MCF 10A (cell line): ENCODE data around the gene GXYLT2. TPM values are rescaled to one million over a fixed set of nuclear protein-coding genes. Genes with fewer than 3 reads are reported as not detected.

Experiments used
- BruUV-seq: library from RNA; stranded (reverse); fragments of 400-500 nt; replicated peaks from 2 replicates; lab custom pipeline; 2021; lab: Mats Ljungman, UMichigan
- CTCF ChIA-PET: fragments of 300-600 bp; sonication (Branson Sonifier 250); formaldehyde crosslinking; extraction: SDS; loops from one replicate; lab custom pipeline; 2021; ENCODE audit warnings: antibody characterized with exemption, inconsistent platforms; lab: Yijun Ruan, JAX
- POLR2A ChIA-PET: fragments of 300-600, 350-650 bp; sonication (Branson Sonifier 250); formaldehyde crosslinking; extraction: SDS; loops from one replicate; lab custom pipeline; 2020; ENCODE audit warnings: antibody characterized with exemption, inconsistent platforms; lab: Yijun Ruan, JAX
- DNase-seq: peaks from one replicate; pipeline ENCODE4 v3.0.0-alpha.2; 2018; ENCODE audit not compliant: unreplicated experiment
- H3K27ac Mint-ChIP-seq: one replicate; pipeline ENCODE4 v1.8.0; 2022; ENCODE audit warnings: mild to moderate bottlenecking, low read depth, mixed read lengths; ENCODE audit not compliant: unreplicated experiment
- H3K27me3 Mint-ChIP-seq: one replicate; pipeline ENCODE4 v1.8.0; 2022; ENCODE audit warnings: mixed read lengths; ENCODE audit not compliant: insufficient read depth, unreplicated experiment
- H3K36me3 Mint-ChIP-seq: one replicate; pipeline ENCODE4 v1.8.0; 2022; ENCODE audit warnings: mild to moderate bottlenecking, moderate library complexity, mixed read lengths; ENCODE audit not compliant: insufficient read depth, unreplicated experiment
- H3K4me1 Mint-ChIP-seq: one replicate; pipeline ENCODE4 v1.8.0; 2022; ENCODE audit warnings: mixed read lengths; ENCODE audit not compliant: insufficient read depth, unreplicated experiment
- H3K4me3 Mint-ChIP-seq: one replicate; pipeline ENCODE4 v1.8.0; 2022; ENCODE audit warnings: mild to moderate bottlenecking, moderate library complexity, mixed read lengths; ENCODE audit not compliant: unreplicated experiment
- H3K9me3 Mint-ChIP-seq: one replicate; pipeline ENCODE4 v1.8.0; 2022; ENCODE audit warnings: mixed read lengths; ENCODE audit not compliant: unreplicated experiment
- CTCF ChIP-seq: fragments of 200-600 bp; IDR thresholded peaks from one replicate; pipeline ENCODE4 v1.8.0; 2022; ENCODE audit warnings: antibody characterized with exemption, mild to moderate bottlenecking; ENCODE audit not compliant: unreplicated experiment
- intact Hi-C: fragments of 100-400 bp; cut with micrococcal nuclease; formaldehyde crosslinking; loops from 2 replicates; pipeline ENCODE4 v1.14.1; 2022
- total RNA-seq: library from RNA; stranded (reverse); gene quantifications from 2 replicates; pipeline ENCODE4 v1.2.3, GENCODE V29; 2022

The GXYLT2 gene
- total RNA-seq, 1 experiment from 2014 or later, result 3.9 TPM

GRCh38 chr3:73007992-73008712, 120.3 kb downstream of the GXYLT2 start:
- Mint-ChIP-seq H3K9me3 (no peaks in the 10 kb centered on the region), H3K27me3 (no peaks in the 10 kb centered on the region), H3K4me1 (peaks cover 32% of the 10 kb centered on the region), H3K36me3 (peaks cover 92% of the 10 kb centered on the region), H3K27ac (no peak overlapping the region), H3K4me3 (no peak overlapping the region)
- ChIA-PET POLR2A (interaction anchor here (0.5 to 0.9 kb wide), 2 partner anchors 10 to 12 kb away, joined by 3 read pairs; no protein-coding TSS in a partner anchor), CTCF (interaction anchor here (0.6 to 2.2 kb wide), 2 partner anchors 157 to 410 kb away, joined by 3 to 7 read pairs; no protein-coding TSS in a partner anchor)
- DNase-seq, result no peak
- intact Hi-C loops, result no loop called here
- BruUV-seq, result no TSS peak
- TF ChIP-seq CTCF, result no peak

GRCh38 chr3:73009008-73009407, 121.2 kb downstream of the GXYLT2 start:
- POLR2A ChIA-PET, result no interaction called here
- DNase-seq, result no peak
- Mint-ChIP-seq H3K4me1 (peaks cover 30% of the 10 kb centered on the region), H3K27me3 (no peaks in the 10 kb centered on the region), H3K4me3 (no peak overlapping the region), H3K27ac (no peak overlapping the region), H3K36me3 (peaks cover 83% of the 10 kb centered on the region), H3K9me3 (no peaks in the 10 kb centered on the region)
- no peak for TF ChIP-seq CTCF
- CTCF ChIA-PET, result interaction anchor here (1.0 to 2.2 kb wide), 2 partner anchors 10 to 158 kb away, joined by 3 to 7 read pairs; no protein-coding TSS in a partner anchor
- BruUV-seq, result no TSS peak
- intact Hi-C loops, result no loop called here

GRCh38 chr3:73009750-73010149, 121.9 kb downstream of the GXYLT2 start:
- ChIA-PET CTCF (interaction anchor here (0.5 to 2.2 kb wide), 6 partner anchors 9 to 633 kb away, joined by 3 to 7 read pairs (median 4); no protein-coding TSS in a partner anchor), POLR2A (interaction anchor here (1.1 to 1.3 kb wide), 2 partner anchors 10 to 19 kb away, joined by 3 to 4 read pairs; no protein-coding TSS in a partner anchor)
- TF ChIP-seq CTCF, result no peak
- intact Hi-C loops, result no loop called here
- Mint-ChIP-seq H3K4me3 (no peak overlapping the region), H3K27me3 (no peaks in the 10 kb centered on the region), H3K9me3 (no peaks in the 10 kb centered on the region), H3K36me3 (peaks cover 80% of the 10 kb centered on the region), H3K27ac (peak overlapping the region; percentile 5), H3K4me1 (peaks cover 25% of the 10 kb centered on the region)
- BruUV-seq, result no TSS peak
- no peak for DNase-seq

- Mint-ChIP-seq H3K9me3 (no peaks in the 10 kb centered on the region), H3K27ac (peak overlapping the region; percentile 5), H3K27me3 (no peaks in the 10 kb centered on the region), H3K4me1 (peaks cover 24% of the 10 kb centered on the region), H3K36me3 (peaks cover 80% of the 10 kb centered on the region), H3K4me3 (no peak overlapping the region)
- ChIA-PET CTCF (interaction anchor here (0.6 to 2.2 kb wide), 6 partner anchors 8 to 632 kb away, joined by 3 to 7 read pairs (median 4); no protein-coding TSS in a partner anchor), POLR2A (interaction anchor here (1.1 to 1.3 kb wide), 2 partner anchors 10 to 19 kb away, joined by 3 to 4 read pairs; no protein-coding TSS in a partner anchor)
- TF ChIP-seq CTCF, result no peak
- no peak for DNase-seq
- BruUV-seq, result no TSS peak
- intact Hi-C loops, result no loop called here
Observed at GRCh38 chr3:73010158-73010557, 122.3 kb downstream of the GXYLT2 start.
